HEK293 (cell line): ENCODE results near the gene NRL.

Experiments used
- CTCF ChIA-PET: fragments of 350-600 bp; formaldehyde crosslinking; extraction: SDS; loops from one replicate; lab custom pipeline; 2021; ENCODE audit warnings: antibody characterized with exemption; lab: Yijun Ruan, JAX
- POLR2A ChIA-PET: fragments of 300-600 bp; formaldehyde crosslinking; extraction: SDS; loops from one replicate; lab custom pipeline; 2020; ENCODE audit warnings: antibody characterized with exemption, inconsistent platforms; lab: Yijun Ruan, JAX
- H3K27ac ChIP-seq: fragments of 200-500 bp; sonication (Bioruptor generic); 2 replicates; pipeline ENCODE4 v1.5.1; 2014; ENCODE audit warnings: low read depth, low read length, control low read depth, inconsistent platforms; ENCODE audit errors: extremely low read depth
- H3K36me3 ChIP-seq, 2 experiments: fragments of 200-500 bp in 1 of 2; sonication (Bioruptor generic) in 1 of 2; 1 replicate in 1 of 2; 2 replicates in 1 of 2; pipeline ENCODE4 v1.5.1; 2014 to 2017; ENCODE audit warnings: inconsistent platforms in 2 of 2, low read length in 2 of 2; ENCODE audit not compliant: control insufficient read depth in 2 of 2, insufficient read depth in 1 of 2
- H3K4me1 ChIP-seq: fragments of 200-500 bp; sonication (Bioruptor generic); 2 replicates; pipeline ENCODE4 v1.5.1; 2014; ENCODE audit warnings: mild to moderate bottlenecking, low read length, inconsistent platforms; ENCODE audit not compliant: control insufficient read depth, insufficient read depth
- H3K4me3 ChIP-seq: 2 replicates; pipeline ENCODE4 v1.5.1; 2011; ENCODE audit warnings: low read depth, mild to moderate bottlenecking, control low read depth, low read length, moderate library complexity
- H3K9me3 ChIP-seq: fragments of 200-500 bp; sonication (Bioruptor generic); 2 replicates; pipeline ENCODE4 v1.5.1; 2014; ENCODE audit warnings: low read depth, low read length, inconsistent platforms; ENCODE audit not compliant: control insufficient read depth, insufficient read depth
- KLF1 ChIP-seq: fragments of 450-650 bp; formaldehyde crosslinking; IDR thresholded peaks from 2 replicates; pipeline ENCODE4 v1.5.1; 2016; ENCODE audit warnings: missing biosample characterization, missing genetic modification characterization
- KLF16 ChIP-seq: fragments of 450-650 bp; formaldehyde crosslinking; IDR thresholded peaks from 2 replicates; pipeline ENCODE4 v1.5.1; 2017; ENCODE audit warnings: missing biosample characterization, missing genetic modification characterization
- KLF9 ChIP-seq: fragments of 450-650 bp; formaldehyde crosslinking; IDR thresholded peaks from 2 replicates; pipeline ENCODE4 v1.5.1; 2016; ENCODE audit warnings: missing biosample characterization, missing genetic modification characterization, low read depth
- SP2 ChIP-seq: fragments of 450-650 bp; formaldehyde crosslinking; IDR thresholded peaks from 2 replicates; pipeline ENCODE4 v1.5.1; 2016; ENCODE audit warnings: missing biosample characterization, missing genetic modification characterization
- ZBTB20 ChIP-seq: fragments of 450-650 bp; formaldehyde crosslinking; IDR thresholded peaks from 2 replicates; pipeline ENCODE4 v1.5.1; 2016; ENCODE audit warnings: missing biosample characterization, missing genetic modification characterization
- ZFHX2 ChIP-seq: fragments of 450-650 bp; formaldehyde crosslinking; conservative IDR thresholded peaks from 2 replicates; pipeline ENCODE4 v1.5.1; 2016; ENCODE audit warnings: missing biosample characterization, missing genetic modification characterization
- ZIC2 ChIP-seq: fragments of 450-650 bp; formaldehyde crosslinking; IDR thresholded peaks from 2 replicates; pipeline ENCODE4 v1.5.1; 2016; ENCODE audit warnings: missing biosample characterization, missing genetic modification characterization
- ZNF133 ChIP-seq: fragments of 450-650 bp; formaldehyde crosslinking; IDR thresholded peaks from 2 replicates; pipeline ENCODE4 v1.5.1; 2016; ENCODE audit warnings: missing biosample characterization, missing genetic modification characterization
- ZNF2 ChIP-seq: fragments of 450-650 bp; formaldehyde crosslinking; IDR thresholded peaks from 2 replicates; pipeline ENCODE4 v1.5.1; 2016; ENCODE audit warnings: missing biosample characterization, missing genetic modification characterization
- ZNF266 ChIP-seq: fragments of 450-650 bp; formaldehyde crosslinking; IDR thresholded peaks from 2 replicates; pipeline ENCODE4 v1.5.1; 2016; ENCODE audit warnings: missing biosample characterization, missing genetic modification characterization, low read depth
- ZNF341 ChIP-seq: fragments of 450-650 bp; formaldehyde crosslinking; IDR thresholded peaks from 2 replicates; pipeline ENCODE4; 2016; ENCODE audit warnings: low read depth, missing biosample characterization, missing genetic modification characterization
- ZNF391 ChIP-seq: fragments of 450-650 bp; formaldehyde crosslinking; IDR thresholded peaks from 2 replicates; pipeline ENCODE4 v1.5.1; 2016; ENCODE audit warnings: low read depth, missing biosample characterization, missing genetic modification characterization, borderline replicate concordance
- ZXDB ChIP-seq: fragments of 450-650 bp; formaldehyde crosslinking; IDR thresholded peaks from 2 replicates; pipeline ENCODE4 v1.5.1; 2016; ENCODE audit warnings: missing biosample characterization, missing genetic modification characterization
- TF ChIP-seq, protein P1 (sequence below): fragments of 450-650 bp; formaldehyde crosslinking; conservative IDR thresholded peaks from 2 replicates; pipeline ENCODE4 v1.5.1; 2016; ENCODE audit warnings: low read depth, missing biosample characterization, missing genetic modification characterization
- TF ChIP-seq, protein P2 (sequence below): fragments of 450-650 bp; formaldehyde crosslinking; IDR thresholded peaks from 2 replicates; pipeline ENCODE4 v1.5.1; 2016; ENCODE audit warnings: missing biosample characterization, missing genetic modification characterization
- TF ChIP-seq, protein P3 (sequence below): fragments of 450-650 bp; formaldehyde crosslinking; IDR thresholded peaks from 2 replicates; pipeline ENCODE4 v1.5.1; 2016; ENCODE audit warnings: missing biosample characterization, missing genetic modification characterization
- TF ChIP-seq, protein P4 (sequence below): fragments of 450-650 bp; formaldehyde crosslinking; IDR thresholded peaks from 2 replicates; pipeline ENCODE4 v1.5.1; 2016; ENCODE audit warnings: missing biosample characterization, missing genetic modification characterization

NRL gene

DNA sequence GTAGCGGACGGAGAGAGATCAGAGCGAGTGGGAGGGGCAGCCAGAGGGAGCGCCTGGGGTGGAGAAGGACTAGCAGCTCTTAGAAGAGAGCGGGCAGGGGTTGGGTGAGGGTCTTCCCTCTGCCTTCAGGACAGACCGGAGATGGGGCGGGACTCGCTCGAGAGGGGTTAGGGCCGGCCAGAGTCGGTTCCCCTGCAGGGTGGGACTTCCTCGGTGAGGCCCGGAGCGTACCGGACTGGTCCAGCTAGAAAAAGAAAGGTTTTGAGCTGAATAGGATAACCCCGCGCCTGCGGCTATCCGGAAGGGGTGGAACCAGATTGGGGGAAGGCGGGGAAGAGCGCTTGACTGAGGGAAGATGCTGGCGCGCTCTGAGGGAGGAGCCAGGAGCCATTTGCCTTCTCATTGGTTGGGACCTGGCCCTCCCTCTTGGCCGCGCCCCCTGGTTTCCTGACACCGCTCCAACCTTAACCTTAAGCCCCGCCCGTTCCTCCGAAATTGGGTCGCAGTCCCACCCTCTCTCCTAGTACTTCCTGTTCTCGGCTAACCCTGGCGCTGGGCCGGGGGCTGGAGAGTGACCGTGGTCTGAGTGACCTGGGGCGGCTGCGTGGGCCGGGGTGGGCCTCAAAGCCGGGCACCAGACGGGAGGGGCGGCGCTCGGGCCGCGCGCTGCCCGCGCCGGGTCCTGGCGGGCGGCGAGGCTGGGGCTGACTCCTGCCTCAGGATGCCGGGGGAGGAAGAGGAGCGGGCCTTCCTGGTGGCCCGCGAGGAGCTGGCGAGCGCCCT lies 32.4 kb upstream of the NRL start, which contains the start of gene RNF31 (continued):
- TF ChIP-seq, protein P1, sequence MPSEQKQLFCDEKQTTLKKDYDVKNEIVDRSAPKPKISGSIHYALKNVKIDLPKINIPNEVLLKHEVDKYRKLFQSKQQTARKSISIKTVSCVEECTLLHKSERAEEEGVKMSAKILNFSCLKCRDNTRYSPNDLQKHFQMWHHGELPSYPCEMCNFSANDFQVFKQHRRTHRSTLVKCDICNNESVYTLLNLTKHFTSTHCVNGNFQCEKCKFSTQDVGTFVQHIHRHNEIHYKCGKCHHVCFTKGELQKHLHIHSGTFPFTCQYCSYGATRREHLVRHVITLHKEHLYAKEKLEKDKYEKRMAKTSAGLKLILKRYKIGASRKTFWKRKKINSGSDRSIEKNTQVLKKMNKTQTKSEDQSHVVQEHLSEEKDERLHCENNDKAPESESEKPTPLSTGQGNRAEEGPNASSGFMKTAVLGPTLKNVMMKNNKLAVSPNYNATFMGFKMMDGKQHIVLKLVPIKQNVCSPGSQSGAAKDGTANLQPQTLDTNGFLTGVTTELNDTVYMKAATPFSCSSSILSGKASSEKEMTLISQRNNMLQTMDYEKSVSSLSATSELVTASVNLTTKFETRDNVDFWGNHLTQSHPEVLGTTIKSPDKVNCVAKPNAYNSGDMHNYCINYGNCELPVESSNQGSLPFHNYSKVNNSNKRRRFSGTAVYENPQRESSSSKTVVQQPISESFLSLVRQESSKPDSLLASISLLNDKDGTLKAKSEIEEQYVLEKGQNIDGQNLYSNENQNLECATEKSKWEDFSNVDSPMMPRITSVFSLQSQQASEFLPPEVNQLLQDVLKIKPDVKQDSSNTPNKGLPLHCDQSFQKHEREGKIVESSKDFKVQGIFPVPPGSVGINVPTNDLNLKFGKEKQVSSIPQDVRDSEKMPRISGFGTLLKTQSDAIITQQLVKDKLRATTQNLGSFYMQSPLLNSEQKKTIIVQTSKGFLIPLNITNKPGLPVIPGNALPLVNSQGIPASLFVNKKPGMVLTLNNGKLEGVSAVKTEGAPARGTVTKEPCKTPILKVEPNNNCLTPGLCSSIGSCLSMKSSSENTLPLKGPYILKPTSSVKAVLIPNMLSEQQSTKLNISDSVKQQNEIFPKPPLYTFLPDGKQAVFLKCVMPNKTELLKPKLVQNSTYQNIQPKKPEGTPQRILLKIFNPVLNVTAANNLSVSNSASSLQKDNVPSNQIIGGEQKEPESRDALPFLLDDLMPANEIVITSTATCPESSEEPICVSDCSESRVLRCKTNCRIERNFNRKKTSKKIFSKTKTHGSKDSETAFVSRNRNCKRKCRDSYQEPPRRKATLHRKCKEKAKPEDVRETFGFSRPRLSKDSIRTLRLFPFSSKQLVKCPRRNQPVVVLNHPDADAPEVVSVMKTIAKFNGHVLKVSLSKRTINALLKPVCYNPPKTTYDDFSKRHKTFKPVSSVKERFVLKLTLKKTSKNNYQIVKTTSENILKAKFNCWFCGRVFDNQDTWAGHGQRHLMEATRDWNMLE (tag by site-specific recombination) = no peak
- no peak for TF ChIP-seq ZNF266 (tag by site-specific recombination)

DNA sequence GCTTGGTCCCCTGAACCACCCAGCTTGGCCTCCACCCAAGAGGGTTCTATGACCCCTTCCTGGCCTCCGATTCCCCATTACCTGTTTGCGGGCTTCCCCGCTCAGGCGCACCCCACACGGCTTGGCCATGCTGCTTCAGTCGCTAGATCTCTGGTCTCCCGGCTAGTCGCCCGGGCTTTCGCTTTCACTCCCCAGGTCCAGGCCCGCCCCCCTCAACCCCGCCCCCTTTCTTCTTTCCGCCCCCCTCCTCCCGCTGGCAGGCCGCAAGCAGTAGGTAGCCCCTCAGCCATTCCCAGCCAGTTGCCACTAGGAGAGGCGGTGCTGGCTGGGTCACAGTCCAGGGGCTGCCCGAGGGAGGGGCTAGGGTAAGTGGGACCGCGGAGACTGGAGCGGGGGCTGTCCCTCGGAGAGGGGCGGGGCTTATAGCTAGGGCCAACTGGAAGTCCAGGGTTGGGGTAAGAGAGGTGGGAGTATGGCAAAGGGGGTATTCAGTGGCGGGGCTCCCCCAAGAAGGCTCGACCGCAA lies 31.8 kb upstream of the NRL start, which contains the start of gene PSME2:
PSME2 (minus strand) TSS at position 158 of the 525 bp plus-strand sequence; CDS start at position 129, 29 bp downstream.
- H3K9me3 ChIP-seq = no peaks in the 10 kb centered on the region
- peak within 1 kb of the TSS; percentile 91 for H3K4me3 ChIP-seq
- peaks cover 12 to 53% of the 10 kb centered on the region in 2 experiments for H3K36me3 ChIP-seq
- ChIA-PET POLR2A (interaction anchor here (0.6 to 3.8 kb wide), 19 partner anchors 10 to 125 kb away, joined by 3 to 79 read pairs (median 7); partner anchors contain the start of genes CHMP4A, DCAF11, IPO4 and IRF9), CTCF (interaction anchor here (0.5 to 3.7 kb wide), 8 partner anchors 9 to 65 kb away, joined by 3 to 34 read pairs (median 4); partner anchors contain the start of gene IRF9)
- peak within 1 kb of the TSS; percentile 81; the same call in 1 of the 2 replicates for H3K27ac ChIP-seq
- H3K4me1 ChIP-seq = peaks cover 8% of the 10 kb centered on the region
- TF ChIP-seq KLF9 (tag by site-specific recombination) (peak; percentile 67), ZIC2 (tag by site-specific recombination) (peak; percentile 29; the same call in 1 of the 2 replicates), ZNF2 (0 out of 2 replicates have a peak, but pooled peaks have one; percentile 22), ZNF266 (tag by site-specific recombination) (no peak), ZFHX2 (tag by site-specific recombination) (peak; percentile 51; the same call in 1 of the 2 replicates), ZXDB (tag by site-specific recombination) (peak; percentile 97), ZNF341 (peak; percentile 98), KLF16 (tag by site-specific recombination) (peak; percentile 81), KLF1 (tag by site-specific recombination) (0 out of 2 replicates have a peak, but pooled peaks have one; percentile 17), ZNF133 (tag by site-specific recombination) (no peak), SP2 (peak; percentile 75), ZNF391 (no peak), ZBTB20 (peak; percentile 91)
- TF ChIP-seq, protein P2, sequence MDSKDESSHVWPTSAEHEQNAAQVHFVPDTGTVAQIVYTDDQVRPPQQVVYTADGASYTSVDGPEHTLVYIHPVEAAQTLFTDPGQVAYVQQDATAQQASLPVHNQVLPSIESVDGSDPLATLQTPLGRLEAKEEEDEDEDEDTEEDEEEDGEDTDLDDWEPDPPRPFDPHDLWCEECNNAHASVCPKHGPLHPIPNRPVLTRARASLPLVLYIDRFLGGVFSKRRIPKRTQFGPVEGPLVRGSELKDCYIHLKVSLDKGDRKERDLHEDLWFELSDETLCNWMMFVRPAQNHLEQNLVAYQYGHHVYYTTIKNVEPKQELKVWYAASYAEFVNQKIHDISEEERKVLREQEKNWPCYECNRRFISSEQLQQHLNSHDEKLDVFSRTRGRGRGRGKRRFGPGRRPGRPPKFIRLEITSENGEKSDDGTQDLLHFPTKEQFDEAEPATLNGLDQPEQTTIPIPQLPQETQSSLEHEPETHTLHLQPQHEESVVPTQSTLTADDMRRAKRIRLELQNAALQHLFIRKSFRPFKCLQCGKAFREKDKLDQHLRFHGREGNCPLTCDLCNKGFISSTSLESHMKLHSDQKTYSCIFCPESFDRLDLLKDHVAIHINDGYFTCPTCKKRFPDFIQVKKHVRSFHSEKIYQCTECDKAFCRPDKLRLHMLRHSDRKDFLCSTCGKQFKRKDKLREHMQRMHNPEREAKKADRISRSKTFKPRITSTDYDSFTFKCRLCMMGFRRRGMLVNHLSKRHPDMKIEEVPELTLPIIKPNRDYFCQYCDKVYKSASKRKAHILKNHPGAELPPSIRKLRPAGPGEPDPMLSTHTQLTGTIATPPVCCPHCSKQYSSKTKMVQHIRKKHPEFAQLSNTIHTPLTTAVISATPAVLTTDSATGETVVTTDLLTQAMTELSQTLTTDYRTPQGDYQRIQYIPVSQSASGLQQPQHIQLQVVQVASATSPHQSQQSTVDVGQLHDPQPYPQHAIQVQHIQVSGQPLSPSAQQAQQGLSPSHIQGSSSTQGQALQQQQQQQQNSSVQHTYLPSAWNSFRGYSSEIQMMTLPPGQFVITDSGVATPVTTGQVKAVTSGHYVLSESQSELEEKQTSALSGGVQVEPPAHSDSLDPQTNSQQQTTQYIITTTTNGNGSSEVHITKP (tag by site-specific recombination) = peak; percentile 89; the same call in 1 of the 2 replicates
- TF ChIP-seq, protein P3, sequence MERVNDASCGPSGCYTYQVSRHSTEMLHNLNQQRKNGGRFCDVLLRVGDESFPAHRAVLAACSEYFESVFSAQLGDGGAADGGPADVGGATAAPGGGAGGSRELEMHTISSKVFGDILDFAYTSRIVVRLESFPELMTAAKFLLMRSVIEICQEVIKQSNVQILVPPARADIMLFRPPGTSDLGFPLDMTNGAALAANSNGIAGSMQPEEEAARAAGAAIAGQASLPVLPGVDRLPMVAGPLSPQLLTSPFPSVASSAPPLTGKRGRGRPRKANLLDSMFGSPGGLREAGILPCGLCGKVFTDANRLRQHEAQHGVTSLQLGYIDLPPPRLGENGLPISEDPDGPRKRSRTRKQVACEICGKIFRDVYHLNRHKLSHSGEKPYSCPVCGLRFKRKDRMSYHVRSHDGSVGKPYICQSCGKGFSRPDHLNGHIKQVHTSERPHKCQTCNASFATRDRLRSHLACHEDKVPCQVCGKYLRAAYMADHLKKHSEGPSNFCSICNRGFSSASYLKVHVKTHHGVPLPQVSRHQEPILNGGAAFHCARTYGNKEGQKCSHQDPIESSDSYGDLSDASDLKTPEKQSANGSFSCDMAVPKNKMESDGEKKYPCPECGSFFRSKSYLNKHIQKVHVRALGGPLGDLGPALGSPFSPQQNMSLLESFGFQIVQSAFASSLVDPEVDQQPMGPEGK (tag by site-specific recombination) = peak; percentile 99
- TF ChIP-seq, protein P4, sequence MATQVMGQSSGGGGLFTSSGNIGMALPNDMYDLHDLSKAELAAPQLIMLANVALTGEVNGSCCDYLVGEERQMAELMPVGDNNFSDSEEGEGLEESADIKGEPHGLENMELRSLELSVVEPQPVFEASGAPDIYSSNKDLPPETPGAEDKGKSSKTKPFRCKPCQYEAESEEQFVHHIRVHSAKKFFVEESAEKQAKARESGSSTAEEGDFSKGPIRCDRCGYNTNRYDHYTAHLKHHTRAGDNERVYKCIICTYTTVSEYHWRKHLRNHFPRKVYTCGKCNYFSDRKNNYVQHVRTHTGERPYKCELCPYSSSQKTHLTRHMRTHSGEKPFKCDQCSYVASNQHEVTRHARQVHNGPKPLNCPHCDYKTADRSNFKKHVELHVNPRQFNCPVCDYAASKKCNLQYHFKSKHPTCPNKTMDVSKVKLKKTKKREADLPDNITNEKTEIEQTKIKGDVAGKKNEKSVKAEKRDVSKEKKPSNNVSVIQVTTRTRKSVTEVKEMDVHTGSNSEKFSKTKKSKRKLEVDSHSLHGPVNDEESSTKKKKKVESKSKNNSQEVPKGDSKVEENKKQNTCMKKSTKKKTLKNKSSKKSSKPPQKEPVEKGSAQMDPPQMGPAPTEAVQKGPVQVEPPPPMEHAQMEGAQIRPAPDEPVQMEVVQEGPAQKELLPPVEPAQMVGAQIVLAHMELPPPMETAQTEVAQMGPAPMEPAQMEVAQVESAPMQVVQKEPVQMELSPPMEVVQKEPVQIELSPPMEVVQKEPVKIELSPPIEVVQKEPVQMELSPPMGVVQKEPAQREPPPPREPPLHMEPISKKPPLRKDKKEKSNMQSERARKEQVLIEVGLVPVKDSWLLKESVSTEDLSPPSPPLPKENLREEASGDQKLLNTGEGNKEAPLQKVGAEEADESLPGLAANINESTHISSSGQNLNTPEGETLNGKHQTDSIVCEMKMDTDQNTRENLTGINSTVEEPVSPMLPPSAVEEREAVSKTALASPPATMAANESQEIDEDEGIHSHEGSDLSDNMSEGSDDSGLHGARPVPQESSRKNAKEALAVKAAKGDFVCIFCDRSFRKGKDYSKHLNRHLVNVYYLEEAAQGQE (tag by site-specific recombination) = 0 out of 2 replicates have a peak, but pooled peaks have one; percentile 51
